ENCODE results near the gene TOB2.
"Not testable (repeated sequence)": the region's sequence is repeated elsewhere in the genome, so short reads cannot be mapped to it uniquely, and the experiment has no call there.

The TOB2 gene

GRCh38 chr22:41461901-41462300 is 15.3 kb upstream of the TOB2 start:
- no peak for DNase-seq

GRCh38 chr22:41460071-41460470 is 13.5 kb upstream of the TOB2 start:
- DNase-seq, result not testable (repeated sequence)

DNA sequence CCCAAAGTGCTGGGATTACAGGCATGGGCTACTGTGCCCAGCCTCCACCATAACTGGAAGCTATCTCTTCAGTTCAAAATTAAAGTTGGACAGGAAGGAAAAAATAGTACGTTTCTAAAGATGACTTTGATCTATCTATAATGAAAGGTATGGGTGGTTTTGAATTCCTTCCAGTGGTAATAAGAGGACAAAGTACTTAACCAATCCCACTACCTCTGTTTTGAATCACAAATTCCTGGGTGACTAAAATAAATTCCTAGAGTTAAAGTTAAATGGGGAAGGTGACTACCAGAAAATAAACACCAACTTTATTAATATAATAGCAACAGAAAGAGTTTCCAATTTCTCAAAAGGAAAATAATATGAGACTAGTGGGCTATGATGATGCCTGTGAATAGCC is 12.8 kb upstream of the TOB2 start:
- no peak for DNase-seq

DNA sequence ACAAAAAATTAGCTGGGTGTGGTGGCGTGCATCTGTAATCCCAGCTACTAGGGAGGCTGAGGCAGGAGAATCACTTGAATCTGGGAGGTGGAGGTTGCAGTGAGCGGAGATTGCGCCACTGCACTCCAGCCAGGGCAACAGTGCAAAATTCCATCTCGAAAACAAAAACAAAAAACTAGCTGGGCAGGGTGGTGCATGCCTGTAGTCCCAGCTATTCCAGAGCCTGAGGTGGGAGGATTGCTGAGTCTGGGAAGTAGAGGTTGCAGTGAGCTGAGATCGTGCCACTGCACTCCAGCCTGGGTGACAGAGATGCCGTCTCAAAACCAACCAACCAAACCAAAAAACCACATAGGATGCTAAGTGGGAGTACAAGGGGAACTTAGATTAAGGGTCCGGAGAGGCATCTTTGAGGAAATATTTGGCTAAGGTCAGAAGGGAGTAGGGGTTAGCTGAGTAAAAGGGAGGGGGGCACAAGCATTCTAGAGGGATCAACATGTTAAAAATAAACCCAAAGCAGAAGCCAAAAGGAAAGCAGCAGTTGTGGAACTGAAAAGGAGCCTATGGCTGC is 11.6 kb upstream of the TOB2 start:
- no peak for DNase-seq

GRCh38 chr22:41448189-41448808 is 1.7 kb upstream of the TOB2 start:
- DNase-seq, result peak; percentile 97 to 99

GRCh38 chr22:41447435-41448188 is 1.0 kb upstream of the TOB2 start:
- DNase-seq, result no peak

DNA sequence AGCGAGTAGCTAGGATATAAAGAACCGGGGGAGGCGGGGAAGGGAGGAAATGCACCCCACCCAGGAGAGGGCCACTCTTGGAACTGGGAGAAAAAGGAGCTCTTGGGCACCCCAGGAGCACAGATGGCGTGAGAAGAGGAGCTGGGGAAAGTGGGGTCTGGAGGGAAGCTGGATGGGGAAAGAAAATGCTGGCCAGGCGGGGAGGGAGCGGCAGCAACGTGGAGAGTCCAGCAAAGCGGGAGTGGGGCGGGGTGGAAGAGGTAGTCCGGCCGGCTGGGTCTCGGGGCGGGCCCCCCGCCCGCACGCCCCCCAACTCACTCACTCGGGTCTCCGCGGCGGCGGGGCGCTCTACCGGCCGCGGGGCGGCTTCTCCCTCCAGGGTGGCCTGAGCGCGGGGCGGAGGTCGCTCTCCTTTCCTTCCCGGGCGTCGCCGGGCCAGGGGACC is 522 bp downstream of the TOB2 start:
- no peak for DNase-seq

- no peak for DNase-seq
These were observed 1.2 kb downstream of the TOB2 start for GRCh38 chr22:41445129-41446056.

GRCh38 chr22:41444360-41445128 is 2.1 kb downstream of the TOB2 start:
- DNase-seq, result peak; percentile 75 to 86

- peak; percentile 64 to 75 for DNase-seq
These were observed 4.3 kb downstream of the TOB2 start for GRCh38 chr22:41442240-41442792.

GRCh38 chr22:41440511-41440910 is 6.1 kb downstream of the TOB2 start:
- not testable (repeated sequence) for DNase-seq

GRCh38 chr22:41437198-41437597 is 9.4 kb downstream of the TOB2 start:
- DNase-seq, result no peak

DNA sequence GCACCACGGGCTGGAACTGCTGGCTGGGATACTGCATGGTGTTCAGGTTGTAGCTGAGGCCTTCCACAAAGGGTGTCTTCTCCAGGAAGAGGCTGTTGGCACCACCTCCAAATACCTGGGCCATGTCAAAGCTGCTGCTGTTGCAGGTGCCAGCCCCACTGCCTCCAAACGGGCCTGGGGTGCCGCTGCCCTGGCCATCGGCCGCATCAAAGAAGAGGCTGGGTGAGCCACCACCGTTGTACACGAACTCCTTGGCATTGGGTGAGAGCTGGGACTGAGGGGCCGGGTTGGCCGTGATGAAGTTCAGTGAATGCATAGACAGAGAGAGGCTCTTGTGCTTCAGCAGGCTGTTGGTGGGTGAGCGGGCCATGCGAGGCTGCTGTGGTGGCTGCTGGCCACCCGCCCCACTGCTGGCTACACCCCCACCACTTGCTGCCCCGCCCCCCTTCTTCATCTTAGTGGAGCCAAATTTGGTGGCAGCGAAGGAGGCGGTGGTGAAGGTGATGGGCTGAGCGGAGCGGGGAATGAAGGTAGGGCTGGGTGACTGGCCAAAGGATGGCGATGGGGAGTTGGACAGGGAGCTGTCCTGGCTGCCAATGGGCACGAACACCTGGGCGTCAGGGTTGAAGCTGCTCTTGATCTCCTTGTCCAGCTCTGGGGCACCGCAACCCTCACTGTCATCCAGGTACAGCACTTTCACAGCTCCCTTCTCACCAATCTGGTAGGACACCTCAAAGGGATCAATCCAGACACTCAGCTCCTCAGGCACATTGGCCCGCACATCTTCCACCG is 10.1 kb downstream of the TOB2 start:
- DNase-seq, result no peak

GRCh38 chr22:41435560-41435959 is 11.0 kb downstream of the TOB2 start:
- no peak for DNase-seq

DNA sequence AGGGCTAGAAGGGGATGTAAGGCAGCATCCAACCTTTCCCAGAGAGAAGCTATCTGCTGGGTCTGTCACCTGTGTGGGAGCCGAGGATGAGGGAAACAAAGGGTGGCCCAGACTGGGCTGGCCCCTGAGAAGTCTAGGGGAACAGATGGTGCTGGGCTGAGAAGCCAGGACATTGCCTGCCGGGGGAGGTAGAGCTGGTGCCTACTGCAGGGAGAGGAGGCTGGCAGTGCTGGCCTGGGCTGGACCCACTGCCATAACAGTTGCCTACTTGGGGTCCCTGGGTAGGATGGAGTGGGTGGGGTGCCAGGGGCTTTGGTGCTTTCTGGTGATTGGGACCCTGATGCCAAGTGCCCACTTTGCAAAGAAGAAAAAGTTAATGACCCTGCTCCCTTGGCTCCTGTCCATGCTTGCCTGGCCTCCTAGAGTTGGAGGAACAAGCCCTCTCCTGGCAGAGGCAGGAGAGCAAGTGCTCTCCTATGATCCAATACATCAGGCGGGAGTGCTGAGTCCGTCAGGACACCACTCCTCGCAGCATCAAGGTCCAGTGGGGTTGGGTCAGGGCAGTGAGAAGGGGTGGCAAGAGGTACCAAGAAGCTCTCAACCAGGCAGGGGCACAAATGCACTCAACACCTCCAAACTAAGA is 12.1 kb downstream of the TOB2 start:
- peak in 1 of 2 experiments; percentile 78 for DNase-seq

GRCh38 chr22:41433480-41433879 is 13.1 kb downstream of the TOB2 start:
- not testable (repeated sequence) for DNase-seq

GRCh38 chr22:41431656-41432055 is 14.9 kb downstream of the TOB2 start:
- DNase-seq, result no peak

GRCh38 chr22:41429951-41430332 is 16.7 kb downstream of the TOB2 start:
- no peak for DNase-seq

DNA sequence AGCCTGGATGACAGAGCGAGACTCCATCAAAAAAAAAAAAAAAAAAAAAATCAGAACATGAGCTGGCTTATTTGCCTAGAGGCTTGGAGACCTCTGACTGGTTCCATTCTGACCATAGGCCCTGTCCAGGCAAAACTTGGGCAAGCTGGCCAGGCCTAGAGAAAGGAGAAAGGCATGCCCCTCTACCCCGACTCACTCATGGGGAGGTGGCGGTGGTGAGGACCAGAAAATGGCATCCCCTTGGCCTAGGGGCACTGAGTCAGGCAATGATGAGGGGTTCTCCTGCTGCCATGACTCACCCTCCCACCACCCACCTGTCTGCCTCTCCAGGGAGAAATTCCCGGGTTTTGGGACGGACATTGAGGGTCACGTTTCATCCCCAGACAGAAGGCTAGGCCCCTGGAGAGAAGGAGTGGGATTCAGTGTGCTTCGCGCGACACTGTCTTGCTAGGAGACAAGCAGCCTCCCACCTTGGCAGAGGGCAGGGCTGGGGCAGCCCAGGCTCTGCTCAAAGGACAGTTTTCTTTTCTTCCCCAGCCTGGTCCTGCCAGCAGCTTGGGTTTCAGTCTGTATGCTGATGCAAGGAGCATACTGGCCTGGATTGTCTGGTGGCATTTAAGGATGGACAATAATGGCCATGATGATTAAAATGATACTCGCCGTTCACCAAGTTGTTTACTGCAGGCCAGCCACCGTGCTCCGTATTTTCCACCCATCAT is 17.2 kb downstream of the TOB2 start:
- DNase-seq, result no peak

All from cerebellar nuclear complex (tissue), 1 donor.